Tibial nerve (tissue), 4 donors: ENCODE results near the gene TRIM69.

Experiments
- EP300 ChIP-seq, 2 donors: sonication (generic); formaldehyde crosslinking; IDR thresholded peaks; one replicate each; pipeline ENCODE4 v1.6.1; 2017; ENCODE audit warnings: antibody characterized with exemption in 2 of 2, mild to moderate bottlenecking in 1 of 2
- POLR2A ChIP-seq, 2 donors: fragments of 450-650 bp; IDR thresholded peaks; one replicate each; pipeline ENCODE4 v1.6.1; 2017; ENCODE audit warnings: antibody characterized with exemption in 2 of 2, mild to moderate bottlenecking in 2 of 2, moderate library complexity in 2 of 2
- TF ChIP-seq, protein P1 (sequence below), 5 experiments: fragments of 200-600 bp in 3 of 5; fragments of 450-650 bp in 2 of 5; sonication (generic) in 3 of 5; IDR thresholded peaks; one replicate each; pipeline ENCODE4 v1.5.1; 2016 to 2019; ENCODE audit warnings: antibody characterized with exemption in 5 of 5, mild to moderate bottlenecking in 3 of 5, moderate library complexity in 2 of 5

DNA sequence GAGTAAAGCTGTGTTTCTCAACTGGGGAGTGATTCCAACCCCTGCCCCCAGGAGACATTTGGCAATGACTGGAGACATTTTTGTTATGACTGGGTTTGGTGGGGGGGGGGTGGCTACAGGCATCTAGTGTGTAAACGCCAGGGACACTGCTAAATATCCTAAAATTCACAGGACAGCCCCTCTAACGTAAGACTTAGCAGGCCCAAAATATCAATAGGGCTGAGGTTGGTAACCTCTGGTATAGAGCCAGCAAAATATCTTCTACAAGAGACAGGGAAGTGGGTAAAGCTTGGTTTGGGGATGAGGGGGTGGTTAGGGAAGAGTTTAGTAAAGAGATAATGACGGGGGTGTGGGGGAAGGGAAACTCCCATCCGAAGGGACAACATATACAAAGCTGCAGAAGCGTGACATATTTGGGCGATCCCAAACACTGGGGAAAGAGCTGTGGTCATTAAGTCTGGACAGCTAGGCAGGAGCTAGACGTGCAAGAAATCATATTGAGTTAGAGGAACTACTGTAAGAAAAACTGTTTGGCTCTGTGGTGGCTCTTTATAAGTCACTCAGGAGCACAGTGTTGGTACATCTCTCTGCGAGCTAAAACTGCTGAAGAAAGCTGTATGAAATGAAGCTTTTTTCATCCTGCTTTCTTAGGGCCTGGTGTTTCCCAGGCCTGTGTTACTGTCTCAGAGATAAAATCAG lies 697 bp upstream of the TRIM69 start:
- TF ChIP-seq EP300 (IDR thresholded peaks at IDR 0.05), result peak in 1 of 2 donors; percentile 16
- TF ChIP-seq, protein P1, sequence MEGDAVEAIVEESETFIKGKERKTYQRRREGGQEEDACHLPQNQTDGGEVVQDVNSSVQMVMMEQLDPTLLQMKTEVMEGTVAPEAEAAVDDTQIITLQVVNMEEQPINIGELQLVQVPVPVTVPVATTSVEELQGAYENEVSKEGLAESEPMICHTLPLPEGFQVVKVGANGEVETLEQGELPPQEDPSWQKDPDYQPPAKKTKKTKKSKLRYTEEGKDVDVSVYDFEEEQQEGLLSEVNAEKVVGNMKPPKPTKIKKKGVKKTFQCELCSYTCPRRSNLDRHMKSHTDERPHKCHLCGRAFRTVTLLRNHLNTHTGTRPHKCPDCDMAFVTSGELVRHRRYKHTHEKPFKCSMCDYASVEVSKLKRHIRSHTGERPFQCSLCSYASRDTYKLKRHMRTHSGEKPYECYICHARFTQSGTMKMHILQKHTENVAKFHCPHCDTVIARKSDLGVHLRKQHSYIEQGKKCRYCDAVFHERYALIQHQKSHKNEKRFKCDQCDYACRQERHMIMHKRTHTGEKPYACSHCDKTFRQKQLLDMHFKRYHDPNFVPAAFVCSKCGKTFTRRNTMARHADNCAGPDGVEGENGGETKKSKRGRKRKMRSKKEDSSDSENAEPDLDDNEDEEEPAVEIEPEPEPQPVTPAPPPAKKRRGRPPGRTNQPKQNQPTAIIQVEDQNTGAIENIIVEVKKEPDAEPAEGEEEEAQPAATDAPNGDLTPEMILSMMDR (IDR thresholded peaks at IDR 0.05), result no peak
- TF ChIP-seq POLR2A (IDR thresholded peaks at IDR 0.05), result no peak
